ENCODE measurements around the gene SARDH. TPM values are rescaled to one million over a fixed set of nuclear protein-coding genes. Genes with fewer than 3 reads are reported as not detected.
"Not testable (repeated sequence)": the region's sequence is repeated elsewhere in the genome, so short reads cannot be mapped to it uniquely, and the experiment has no call there.

Gene SARDH
- total RNA-seq, 1 donor from 2014 or later, result 1.8 TPM

DNA sequence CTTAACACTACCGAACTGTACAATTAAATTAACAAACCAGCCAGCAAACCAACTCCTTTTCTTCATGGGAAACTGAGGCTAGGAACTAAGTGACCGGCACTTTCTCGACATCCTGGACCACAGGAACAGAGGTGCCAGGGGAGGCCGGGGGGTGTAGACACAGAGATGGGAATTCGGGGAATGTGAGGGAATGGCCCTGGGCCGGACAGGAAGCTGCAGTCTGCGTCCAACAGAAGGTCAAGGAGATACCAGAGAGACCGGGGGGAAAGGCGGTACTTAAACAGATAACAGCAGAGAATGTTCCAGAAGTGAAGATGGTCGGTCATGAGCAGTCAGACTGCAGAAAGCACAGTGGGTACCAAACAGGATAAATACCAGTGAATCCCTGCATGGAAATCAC, 61.7 kb downstream of the SARDH start:
- DNase-seq (ENCODE audit: low read depth), result no peak
- Histone ChIP-seq H3K36me3 (ENCODE audit: control insufficient read depth, insufficient read depth, low read length) (no peaks in the 10 kb centered on the region), H3K27me3 (ENCODE audit: control insufficient read depth, insufficient read depth, low read length) (peaks cover 3% of the 10 kb centered on the region), H3K4me3 (ENCODE audit: low read depth, low read length) (no peak overlapping the region)
- TF ChIP-seq, protein P1, sequence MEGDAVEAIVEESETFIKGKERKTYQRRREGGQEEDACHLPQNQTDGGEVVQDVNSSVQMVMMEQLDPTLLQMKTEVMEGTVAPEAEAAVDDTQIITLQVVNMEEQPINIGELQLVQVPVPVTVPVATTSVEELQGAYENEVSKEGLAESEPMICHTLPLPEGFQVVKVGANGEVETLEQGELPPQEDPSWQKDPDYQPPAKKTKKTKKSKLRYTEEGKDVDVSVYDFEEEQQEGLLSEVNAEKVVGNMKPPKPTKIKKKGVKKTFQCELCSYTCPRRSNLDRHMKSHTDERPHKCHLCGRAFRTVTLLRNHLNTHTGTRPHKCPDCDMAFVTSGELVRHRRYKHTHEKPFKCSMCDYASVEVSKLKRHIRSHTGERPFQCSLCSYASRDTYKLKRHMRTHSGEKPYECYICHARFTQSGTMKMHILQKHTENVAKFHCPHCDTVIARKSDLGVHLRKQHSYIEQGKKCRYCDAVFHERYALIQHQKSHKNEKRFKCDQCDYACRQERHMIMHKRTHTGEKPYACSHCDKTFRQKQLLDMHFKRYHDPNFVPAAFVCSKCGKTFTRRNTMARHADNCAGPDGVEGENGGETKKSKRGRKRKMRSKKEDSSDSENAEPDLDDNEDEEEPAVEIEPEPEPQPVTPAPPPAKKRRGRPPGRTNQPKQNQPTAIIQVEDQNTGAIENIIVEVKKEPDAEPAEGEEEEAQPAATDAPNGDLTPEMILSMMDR (IDR thresholded peaks at IDR 0.05; ENCODE audit: insufficient read depth, low read length, poor library complexity, severe bottlenecking), result no peak

DNA sequence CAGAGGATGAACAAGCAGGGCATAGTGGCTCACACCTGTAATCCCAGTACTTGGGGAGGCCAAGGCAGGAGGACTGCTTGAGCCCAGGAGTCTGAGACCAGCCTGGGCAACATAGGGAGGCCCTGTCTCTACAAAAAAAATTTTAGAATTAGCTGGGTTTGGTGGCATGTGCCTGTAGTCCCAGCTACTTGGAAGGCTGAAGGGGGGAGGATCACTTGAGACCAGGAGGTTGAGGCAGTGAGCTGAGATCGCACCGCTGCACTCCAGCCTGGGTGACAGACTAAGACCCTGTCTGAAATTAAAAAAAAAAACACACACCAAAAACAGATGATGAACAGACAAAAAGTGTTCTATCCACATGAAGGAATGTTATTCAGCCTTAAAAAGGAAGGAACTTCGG, 62.4 kb downstream of the SARDH start:
- H3K36me3 ChIP-seq (ENCODE audit: control insufficient read depth, insufficient read depth, low read length); H3K27me3 ChIP-seq (ENCODE audit: control insufficient read depth, insufficient read depth, low read length); DNase-seq (ENCODE audit: low read depth); H3K4me3 ChIP-seq (ENCODE audit: low read depth, low read length): not testable (repeated sequence)

DNA sequence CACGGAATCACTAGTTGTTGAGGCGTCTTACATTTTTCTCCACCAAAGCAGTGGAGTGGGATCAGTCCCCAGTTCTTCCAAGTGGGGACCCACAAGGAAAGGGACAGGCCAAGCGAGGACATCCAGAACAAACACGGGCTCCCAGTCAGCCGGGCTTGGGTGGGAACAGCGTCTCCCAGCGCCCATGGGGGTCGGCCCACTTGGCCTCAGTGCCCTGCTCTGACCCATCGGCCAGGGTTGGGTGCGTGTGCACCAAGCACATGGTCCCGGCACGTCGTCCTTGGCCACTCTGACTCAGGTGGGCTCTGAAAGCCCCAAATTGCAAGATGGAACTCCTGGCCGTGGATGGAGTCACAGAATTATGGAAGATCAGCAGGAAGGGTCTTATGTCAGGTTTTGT, 64.1 kb downstream of the SARDH start:
- TF ChIP-seq, protein P1 (IDR thresholded peaks at IDR 0.05; ENCODE audit: insufficient read depth, low read length, poor library complexity, severe bottlenecking), result no peak
- Histone ChIP-seq H3K36me3 (ENCODE audit: control insufficient read depth, insufficient read depth, low read length) (no peaks in the 10 kb centered on the region), H3K4me3 (ENCODE audit: low read depth, low read length) (no peak overlapping the region), H3K27me3 (ENCODE audit: control insufficient read depth, insufficient read depth, low read length) (no peaks in the 10 kb centered on the region)
- DNase-seq (ENCODE audit: low read depth), result no peak

DNA sequence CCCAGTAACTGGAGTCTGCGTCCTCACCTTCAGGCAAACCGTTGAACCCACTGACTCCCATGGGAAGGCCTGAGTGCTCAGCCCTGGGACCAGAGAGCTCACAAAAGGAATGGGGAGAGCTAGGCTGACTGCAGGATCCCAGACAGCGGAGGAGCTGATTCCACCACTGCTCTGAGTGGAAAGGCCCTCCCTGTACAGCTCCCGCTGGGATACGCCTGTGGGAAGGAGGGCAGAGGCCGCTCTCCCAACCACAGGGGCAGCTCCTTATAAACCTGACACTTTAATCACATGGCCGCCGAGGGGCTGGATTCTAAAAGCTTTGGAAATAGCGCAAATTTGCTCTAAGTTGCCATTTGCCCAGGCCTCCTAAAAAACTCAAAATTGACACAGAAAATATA, 64.9 kb downstream of the SARDH start:
- no peak for DNase-seq (ENCODE audit: low read depth)
- Histone ChIP-seq H3K36me3 (ENCODE audit: control insufficient read depth, insufficient read depth, low read length) (no peaks in the 10 kb centered on the region), H3K27me3 (ENCODE audit: control insufficient read depth, insufficient read depth, low read length) (no peaks in the 10 kb centered on the region), H3K4me3 (ENCODE audit: low read depth, low read length) (no peak overlapping the region)
- TF ChIP-seq, protein P1 (IDR thresholded peaks at IDR 0.05; ENCODE audit: insufficient read depth, low read length, poor library complexity, severe bottlenecking), result no peak

DNA sequence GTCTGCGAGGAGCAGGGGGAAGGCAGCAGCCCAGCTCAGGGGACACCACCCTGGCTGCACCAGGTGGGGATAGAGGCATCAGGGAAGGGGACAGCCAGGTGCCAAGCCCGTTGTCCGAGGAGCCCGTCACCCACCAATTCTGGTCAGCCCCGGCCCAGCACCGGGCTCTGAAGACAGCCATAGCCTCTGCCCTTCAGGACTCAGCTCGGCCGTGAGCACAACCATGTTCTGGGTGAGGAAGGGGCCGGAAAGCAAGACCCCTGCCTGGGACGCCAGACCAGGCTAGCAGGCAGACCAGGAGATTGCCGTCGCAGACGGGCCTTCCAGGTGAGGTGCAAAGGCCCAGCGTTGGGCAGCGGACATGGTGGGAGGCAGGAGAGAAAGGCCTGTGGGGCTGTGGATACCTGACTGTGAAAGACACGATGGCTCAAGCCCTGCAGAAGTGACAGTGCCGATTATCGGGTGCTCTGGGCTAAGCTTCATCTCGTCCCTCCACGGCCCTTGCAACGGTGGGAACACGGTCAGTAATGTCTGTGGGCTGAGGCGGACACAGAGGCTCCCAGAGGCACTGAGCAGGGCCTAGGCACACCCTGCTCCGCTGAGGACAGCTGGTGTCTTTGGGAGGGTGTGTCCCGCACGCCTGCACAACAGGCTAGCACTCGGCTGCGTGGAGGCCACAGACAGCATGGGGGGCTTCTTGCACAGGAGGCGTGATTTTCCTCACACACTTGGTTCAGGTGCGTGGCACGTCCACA, 65.5 kb downstream of the SARDH start:
- DNase-seq (ENCODE audit: low read depth), result no peak
- H3K27me3 ChIP-seq (ENCODE audit: control insufficient read depth, insufficient read depth, low read length), result no peaks in the 10 kb centered on the region
- H3K36me3 ChIP-seq (ENCODE audit: control insufficient read depth, insufficient read depth, low read length), result no peaks in the 10 kb centered on the region
- H3K4me3 ChIP-seq (ENCODE audit: low read depth, low read length), result no peak overlapping the region
- TF ChIP-seq, protein P1 (IDR thresholded peaks at IDR 0.05; ENCODE audit: insufficient read depth, low read length, poor library complexity, severe bottlenecking), result no peak

DNA sequence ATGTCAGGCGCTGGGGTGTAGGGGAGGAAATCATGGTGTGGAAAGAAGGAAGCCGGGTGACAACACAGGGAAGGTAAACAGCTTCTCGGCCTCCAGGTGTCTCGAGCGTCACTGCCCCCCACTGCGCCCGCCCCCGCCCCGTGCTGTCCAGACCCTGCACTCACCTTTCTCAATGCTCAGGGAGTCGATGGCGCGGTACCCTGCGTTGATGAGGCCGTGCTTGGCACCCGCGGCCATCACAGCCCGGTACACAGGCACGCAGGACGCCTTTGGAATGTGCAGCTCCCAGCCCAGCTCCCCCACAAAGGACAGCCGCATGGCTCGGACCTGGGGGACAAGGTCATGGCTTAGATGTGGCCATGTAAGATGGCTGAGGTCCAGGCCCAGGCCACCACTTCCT, 66.8 kb downstream of the SARDH start:
- no peak overlapping the region for H3K4me3 ChIP-seq (ENCODE audit: low read depth, low read length)
- no peak for DNase-seq (ENCODE audit: low read depth)
- no peaks in the 10 kb centered on the region for H3K36me3 ChIP-seq (ENCODE audit: control insufficient read depth, insufficient read depth, low read length)
- H3K27me3 ChIP-seq (ENCODE audit: control insufficient read depth, insufficient read depth, low read length), result peaks cover 2% of the 10 kb centered on the region
- TF ChIP-seq, protein P1 (IDR thresholded peaks at IDR 0.05; ENCODE audit: insufficient read depth, low read length, poor library complexity, severe bottlenecking), result no peak

Measured in kidney epithelial cell (primary cell).